Stimulated activated CD4-positive, alpha-beta T cell treated with anti-CD3 and anti-CD28 coated beads, Interleukin-1b, Interleukin-23, amount 100 ng/mL, for 48 hours (primary cell): Measurements from ENCODE around the gene ASCL5.

Experiments used
- DNase-seq: peaks from one replicate; pipeline ENCODE4 v3.0.0-alpha.2; 2020

The ASCL5 gene

DNA sequence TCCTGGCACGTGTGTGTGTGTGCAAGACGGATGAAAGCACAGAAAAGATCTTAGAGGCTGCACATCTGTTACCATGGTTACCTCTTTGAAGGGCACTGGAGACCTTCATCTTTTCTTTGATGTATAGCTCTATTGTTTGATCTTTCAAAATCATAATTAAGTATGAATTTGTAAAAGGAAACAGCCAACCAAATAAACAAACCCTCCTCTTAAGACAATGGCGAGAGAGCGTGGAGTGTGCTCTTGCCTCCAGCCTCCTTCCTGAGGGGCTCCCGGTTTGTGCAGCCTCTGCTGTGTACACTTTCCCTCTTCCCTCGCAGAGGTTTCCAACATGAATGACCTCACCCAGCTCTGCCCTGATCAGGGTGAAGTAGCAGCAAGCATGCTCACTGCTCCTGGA is 42.7 kb downstream of the ASCL5 start:
- no peak for DNase-seq

GRCh38 chr1:201083741-201084140 is 43.2 kb downstream of the ASCL5 start:
- DNase-seq: no peak

- no peak for DNase-seq
These were observed 46.8 kb downstream of the ASCL5 start for GRCh38 chr1:201080135-201080534.

GRCh38 chr1:201077736-201078135 is 49.2 kb downstream of the ASCL5 start:
- DNase-seq: no peak

GRCh38 chr1:201077116-201077515 is 49.9 kb downstream of the ASCL5 start:
- no peak for DNase-seq

DNA sequence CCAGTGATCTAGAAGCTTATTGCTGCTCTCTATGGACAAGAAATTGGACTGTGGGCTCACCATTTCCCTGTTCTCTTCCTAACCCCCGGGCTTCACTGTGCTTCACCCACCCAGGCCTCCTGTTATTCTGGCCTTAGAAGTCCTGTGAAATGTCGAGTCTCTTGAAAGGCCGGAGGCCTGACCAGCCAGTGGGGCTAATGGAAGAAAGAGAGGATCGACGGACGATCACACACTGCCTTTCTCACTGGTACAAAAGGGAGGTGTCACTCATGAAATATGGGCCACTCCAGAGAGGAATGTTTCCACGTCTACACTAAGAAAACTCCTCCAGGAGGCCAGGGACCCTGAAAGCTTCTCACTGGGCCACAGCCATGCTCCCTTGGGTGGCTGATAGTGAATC is 50.9 kb downstream of the ASCL5 start:
- DNase-seq: no peak

DNA sequence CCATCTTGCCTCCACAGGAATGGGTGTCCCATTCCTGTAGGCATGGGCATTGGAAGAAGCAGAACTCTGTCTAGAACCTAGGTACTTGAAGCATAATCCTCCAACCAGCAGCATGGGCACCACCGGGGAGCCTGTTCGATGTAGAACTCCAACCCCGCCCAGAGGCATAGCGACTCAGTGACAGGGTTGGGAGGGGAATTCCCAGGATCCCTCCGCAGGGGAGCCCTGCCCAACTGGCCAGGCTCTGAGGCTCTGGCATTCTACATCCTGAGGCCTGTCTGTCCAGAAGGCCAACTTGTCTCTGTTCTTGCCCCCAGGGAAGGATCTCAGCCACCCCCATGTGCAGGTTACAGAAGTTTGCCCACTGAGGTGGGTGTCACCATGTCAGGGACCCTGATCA is 53.0 kb downstream of the ASCL5 start:
- DNase-seq: no peak

GRCh38 chr1:201072922-201073321 is 54.1 kb downstream of the ASCL5 start:
- DNase-seq: no peak

DNA sequence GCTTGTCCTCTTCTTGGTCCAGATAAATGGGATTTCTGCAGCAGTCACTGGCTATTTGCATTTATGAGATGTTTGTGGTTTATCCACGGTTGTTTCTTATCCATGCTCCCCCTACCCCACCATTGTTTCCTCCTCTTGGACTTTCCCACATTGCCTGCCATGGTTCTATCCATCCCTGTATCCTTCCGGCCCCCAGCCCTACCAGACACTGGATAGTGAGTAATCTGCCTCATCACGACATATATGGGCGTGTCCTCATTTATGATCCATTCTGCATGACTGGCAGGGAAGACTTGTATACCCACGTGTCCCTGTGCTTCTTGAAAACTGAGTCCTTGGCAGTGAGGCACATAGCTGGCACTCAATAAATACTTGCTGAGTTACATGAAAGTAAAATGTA is 54.8 kb downstream of the ASCL5 start:
- no peak for DNase-seq

- no peak for DNase-seq
These were observed 57.3 kb downstream of the ASCL5 start for GRCh38 chr1:201069636-201070035.

GRCh38 chr1:201068976-201069375 is 58.0 kb downstream of the ASCL5 start:
- no peak for DNase-seq

GRCh38 chr1:201066986-201067385 is 60.0 kb downstream of the ASCL5 start:
- no peak for DNase-seq

DNA sequence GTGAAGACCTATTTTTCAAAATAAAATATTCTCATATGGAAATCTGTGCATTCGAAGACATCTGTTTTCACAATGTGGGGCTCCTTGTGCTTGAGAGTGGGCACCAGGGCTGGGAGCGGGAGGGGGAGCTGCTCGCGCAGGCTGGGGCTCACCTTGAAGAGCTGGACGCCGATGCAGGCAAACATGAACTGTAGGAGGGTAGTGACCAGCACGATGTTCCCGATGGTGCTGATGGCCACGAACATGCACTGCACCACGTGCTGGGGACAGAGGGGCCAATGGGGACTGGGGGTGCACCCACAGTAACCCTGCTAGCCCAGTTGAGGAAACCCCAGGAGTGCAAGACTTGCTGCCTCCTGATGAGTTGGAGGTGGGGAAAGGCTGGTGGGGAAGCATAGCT is 61.3 kb downstream of the ASCL5 start:
- no peak for DNase-seq

- DNase-seq: no peak
These were observed 62.2 kb downstream of the ASCL5 start for GRCh38 chr1:201064806-201065205.
